K562 (cell line): ENCODE data around the gene ETV7. TPM values are rescaled to one million over a fixed set of nuclear protein-coding genes. Genes with fewer than 3 reads are reported as not detected.

Experiments used
- AFF1 ChIP-seq, 2 experiments: fragments of 450-650 bp; IDR thresholded peaks; 2 replicates each; pipeline ENCODE4 v1.6.1; 2018; ENCODE audit warnings: mild to moderate bottlenecking in 2 of 2, low read depth in 1 of 2; ENCODE audit not compliant: partially characterized antibody in 2 of 2
- KDM1A ChIP-seq, 2 experiments: fragments of 450-650 bp; IDR thresholded peaks; 2 replicates each; pipeline ENCODE4 v1.6.1; 2016; ENCODE audit warnings: mild to moderate bottlenecking in 2 of 2
- PBX2 ChIP-seq, 2 experiments: IDR thresholded peaks in 1 of 2; conservative IDR thresholded peaks in 1 of 2; 2 replicates each; pipeline ENCODE4 v1.6.1; 2016; ENCODE audit warnings: low read depth in 2 of 2, mild to moderate bottlenecking in 1 of 2, missing compliant biosample characterization in 1 of 2, missing genetic modification characterization in 1 of 2, moderate library complexity in 1 of 2
- U2AF1 ChIP-seq: fragments of 200-400 bp; formaldehyde crosslinking; optimal IDR thresholded peaks from 2 replicates; pipeline ENCODE3; 2017; ENCODE audit warnings: mild to moderate bottlenecking, low read depth, low read length, moderate library complexity
- ZNF511 ChIP-seq: sonication (generic); formaldehyde crosslinking; IDR thresholded peaks from 2 replicates; pipeline ENCODE4 v1.8.0; 2022; ENCODE audit warnings: mild to moderate bottlenecking, missing genetic modification reagents
- polyA plus RNA-seq, 8 experiments: library from polyadenylated mRNA; depleted of rRNA in 4 of 8; stranded (reverse) in 5 of 8; unstranded in 3 of 8; fragments of >200 nt; fragmentation: Nextera tagmentation in 2 of 8; fragmentation: Illumina TruSeq in 1 of 8; extraction: Ambion mirVana in 2 of 8; extraction: Trizol in 1 of 8; gene quantifications; 2 replicates each; pipeline versions ENCODE4 v1.2.1 to v1.2.3, GENCODE V29; 2011 to 2014; ENCODE audit warnings: inconsistent platforms in 1 of 8, missing spikeins in 1 of 8
- total RNA-seq, 7 experiments: library from RNA; depleted of rRNA in 6 of 7; stranded (reverse); fragments of >200 nt in 6 of 7; fragmentation: Illumina TruSeq in 2 of 7; extraction: Trizol in 2 of 7; gene quantifications; 2 replicates each; pipeline versions ENCODE4 v1.2.1 to v1.2.3, GENCODE V29; 2011 to 2021; ENCODE audit warnings: low replicate concordance in 1 of 7

The ETV7 gene
- total and polyA plus RNA-seq, 9 of the 15 experiments (the other 6 are each of a cell fraction or from before 2014, with no cell fraction given) = 0.07 to 0.22 (median 0.14) TPM; not detected in 3

- TF ChIP-seq AFF1 (IDR thresholded peaks at IDR 0.05; ENCODE audit: low read depth in 1 of 2, partially characterized antibody in 2 of 2) (no peak), PBX2 (CRISPR knock-in tag; IDR thresholded peaks at IDR 0.05; ENCODE audit: low read depth) (no peak), PBX2 (tag; conservative IDR thresholded peaks at IDR 0.05; ENCODE audit: low read depth) (no peak), U2AF1 (no peak), KDM1A (IDR thresholded peaks at IDR 0.05) (no peak), ZNF511 (CRISPR knock-in tag) (no peak)
Observed at GRCh38 chr6:36375644-36376155, 11.8 kb downstream of the ETV7 start (continued).
